K562 (cell line): Measurements from ENCODE around the gene IRAK3. TPM values are rescaled to one million over a fixed set of nuclear protein-coding genes. Genes with fewer than 3 reads are reported as not detected.

Source experiments
- ARID1B ChIP-seq: fragments of 450-650 bp; IDR thresholded peaks from 2 replicates; pipeline ENCODE4 v1.6.1; 2016; ENCODE audit warnings: antibody characterized with exemption, mild to moderate bottlenecking, inconsistent platforms
- ATF7 ChIP-seq: fragments of 450-650 bp; IDR thresholded peaks from 2 replicates; pipeline ENCODE4 v1.7.1; 2014; ENCODE audit warnings: mild to moderate bottlenecking, moderate library complexity
- ELF4 ChIP-seq: fragments of 450-650 bp; formaldehyde crosslinking; IDR thresholded peaks from 2 replicates; pipeline ENCODE4 v1.4.0; 2022; ENCODE audit warnings: missing genetic modification characterization
- ESRRB ChIP-seq: fragments of 250-450 bp; sonication (Bioruptor Pico); IDR thresholded peaks from 2 replicates; pipeline ENCODE4 v1.5.0; 2020; ENCODE audit warnings: mild to moderate bottlenecking, moderate library complexity, borderline replicate concordance
- FOS ChIP-seq: IDR thresholded peaks from 3 replicates; pipeline ENCODE4 v1.6.1; 2011; ENCODE audit not compliant: insufficient read length; ENCODE audit errors: extremely low read depth
- FOXM1 ChIP-seq, 2 experiments: fragments of 450-650 bp in 1 of 2; sonication (generic) in 1 of 2; formaldehyde crosslinking in 1 of 2; IDR thresholded peaks; 2 replicates each; pipeline versions ENCODE4 v1.6.1 to v1.9.0; 2017 to 2022; ENCODE audit warnings: low read depth in 2 of 2, mild to moderate bottlenecking in 2 of 2, missing genetic modification reagents in 1 of 2, moderate library complexity in 1 of 2
- HDAC2 ChIP-seq: fragments of 450-650 bp; IDR thresholded peaks from 2 replicates; pipeline ENCODE4 v1.6.1; 2016; ENCODE audit warnings: mild to moderate bottlenecking
- KLF6 ChIP-seq: fragments of 250-450 bp; sonication (Bioruptor Pico); IDR thresholded peaks from 2 replicates; pipeline ENCODE4 v1.4.0; 2020; ENCODE audit warnings: mild to moderate bottlenecking, moderate library complexity, borderline replicate concordance
- NFYB ChIP-seq: IDR thresholded peaks from 2 replicates; pipeline ENCODE4 v1.6.1; 2011; ENCODE audit warnings: mild to moderate bottlenecking, moderate library complexity; ENCODE audit not compliant: insufficient read length; ENCODE audit errors: extremely low read depth
- PHF20 ChIP-seq: fragments of 450-650 bp; IDR thresholded peaks from 2 replicates; pipeline ENCODE4 v1.6.1; 2018; ENCODE audit not compliant: partially characterized antibody
- PML ChIP-seq: IDR thresholded peaks from 2 replicates; pipeline ENCODE4 v1.6.1; 2012; ENCODE audit warnings: low read length, inconsistent platforms
- SIN3B ChIP-seq: fragments of 450-650 bp; IDR thresholded peaks from 2 replicates; pipeline ENCODE4 v1.6.1; 2017; ENCODE audit warnings: low read depth, mild to moderate bottlenecking, moderate library complexity
- TCFL5 ChIP-seq: fragments of 250-450 bp; sonication (Bioruptor Pico); conservative IDR thresholded peaks from 2 replicates; pipeline ENCODE4 v1.6.1; 2021; ENCODE audit warnings: mild to moderate bottlenecking, moderate library complexity, matching md5 sums
- ZBED1 ChIP-seq: IDR thresholded peaks from 2 replicates; pipeline ENCODE4 v1.6.1; 2014
- ZNF354B ChIP-seq: fragments of 250-450 bp; sonication (Bioruptor Pico); IDR thresholded peaks from 2 replicates; pipeline ENCODE4 v1.4.0; 2020
- ZNF695 ChIP-seq: fragments of 450-650 bp; formaldehyde crosslinking; IDR thresholded peaks from 2 replicates; pipeline ENCODE4 v1.4.0; 2020; ENCODE audit warnings: mild to moderate bottlenecking, moderate library complexity
- ZZZ3 ChIP-seq: fragments of 450-650 bp; IDR thresholded peaks from 2 replicates; pipeline ENCODE4 v1.6.1; 2016; ENCODE audit warnings: antibody characterized with exemption, mild to moderate bottlenecking, moderate library complexity
- polyA plus RNA-seq, 8 experiments: library from polyadenylated mRNA; depleted of rRNA in 4 of 8; stranded (reverse) in 5 of 8; unstranded in 3 of 8; fragments of >200 nt; fragmentation: Nextera tagmentation in 2 of 8; fragmentation: Illumina TruSeq in 1 of 8; extraction: Ambion mirVana in 2 of 8; extraction: Trizol in 1 of 8; gene quantifications; 2 replicates each; pipeline versions ENCODE4 v1.2.1 to v1.2.3, GENCODE V29; 2011 to 2014; ENCODE audit warnings: inconsistent platforms in 1 of 8, missing spikeins in 1 of 8
- total RNA-seq, 7 experiments: library from RNA; depleted of rRNA in 6 of 7; stranded (reverse); fragments of >200 nt in 6 of 7; fragmentation: Illumina TruSeq in 2 of 7; extraction: Trizol in 2 of 7; gene quantifications; 2 replicates each; pipeline versions ENCODE4 v1.2.1 to v1.2.3, GENCODE V29; 2011 to 2021; ENCODE audit warnings: low replicate concordance in 1 of 7
- TF ChIP-seq, protein P1 (sequence below), 2 experiments: fragments of 450-650 bp; formaldehyde crosslinking in 1 of 2; IDR thresholded peaks; 2 replicates each; pipeline versions ENCODE4 v1.4.0 to v1.6.1; 2014 to 2020; ENCODE audit warnings: mild to moderate bottlenecking in 2 of 2, borderline replicate concordance in 1 of 2, low read depth in 1 of 2
- TF ChIP-seq, protein P2 (sequence below): fragments of 450-650 bp; IDR thresholded peaks from 2 replicates; pipeline ENCODE4 v1.6.1; 2016

Gene IRAK3
- total and polyA plus RNA-seq, 9 of the 15 experiments (the other 6 are each of a cell fraction or from before 2014, with no cell fraction given): 0.06 to 0.09 (median 0.07) TPM; not detected in 6

DNA sequence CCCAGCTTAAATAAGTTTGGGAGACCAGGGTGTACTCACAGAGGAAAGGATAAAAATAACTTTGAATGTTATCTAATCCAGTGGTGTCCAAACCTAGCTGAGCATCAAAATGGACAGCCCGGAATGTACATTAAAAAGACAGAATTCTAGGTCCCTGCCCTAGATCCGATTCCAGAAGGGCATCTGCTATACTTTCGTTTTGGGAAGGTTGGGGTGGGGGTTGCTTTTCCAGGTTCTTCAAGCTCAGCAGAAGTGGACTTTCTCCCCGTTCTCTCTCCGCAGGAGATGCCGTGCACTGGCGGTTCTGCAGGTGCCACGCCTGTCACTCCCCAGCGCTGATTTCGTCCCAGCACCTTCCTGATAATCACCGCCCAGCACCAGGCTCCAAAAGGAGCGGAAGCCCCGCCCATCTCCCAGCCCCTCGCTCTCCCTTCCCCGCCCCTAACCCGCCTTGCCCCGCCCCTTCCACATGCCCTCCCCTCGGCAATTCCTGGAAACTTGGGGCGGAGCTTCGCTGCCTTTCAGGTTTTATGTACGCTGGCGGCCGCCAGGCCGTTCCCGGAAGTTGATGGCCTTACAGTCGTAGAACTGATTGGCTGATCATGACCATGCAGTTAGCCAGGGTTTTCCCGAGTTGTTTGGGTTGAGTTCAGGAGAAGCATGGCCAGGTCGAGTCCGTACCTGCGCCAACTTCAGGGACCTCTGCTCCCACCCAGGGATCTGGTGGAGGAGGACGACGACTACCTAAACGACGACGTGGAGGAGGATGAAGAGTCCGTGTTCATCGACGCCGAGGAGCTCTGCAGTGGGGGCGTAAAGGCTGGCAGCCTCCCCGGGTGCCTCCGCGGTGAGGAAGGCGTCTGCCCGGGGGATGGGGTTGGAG, 113.2 kb downstream of the IRAK3 start, which contains the start of gene HELB (continued):
- TF ChIP-seq, protein P1, sequence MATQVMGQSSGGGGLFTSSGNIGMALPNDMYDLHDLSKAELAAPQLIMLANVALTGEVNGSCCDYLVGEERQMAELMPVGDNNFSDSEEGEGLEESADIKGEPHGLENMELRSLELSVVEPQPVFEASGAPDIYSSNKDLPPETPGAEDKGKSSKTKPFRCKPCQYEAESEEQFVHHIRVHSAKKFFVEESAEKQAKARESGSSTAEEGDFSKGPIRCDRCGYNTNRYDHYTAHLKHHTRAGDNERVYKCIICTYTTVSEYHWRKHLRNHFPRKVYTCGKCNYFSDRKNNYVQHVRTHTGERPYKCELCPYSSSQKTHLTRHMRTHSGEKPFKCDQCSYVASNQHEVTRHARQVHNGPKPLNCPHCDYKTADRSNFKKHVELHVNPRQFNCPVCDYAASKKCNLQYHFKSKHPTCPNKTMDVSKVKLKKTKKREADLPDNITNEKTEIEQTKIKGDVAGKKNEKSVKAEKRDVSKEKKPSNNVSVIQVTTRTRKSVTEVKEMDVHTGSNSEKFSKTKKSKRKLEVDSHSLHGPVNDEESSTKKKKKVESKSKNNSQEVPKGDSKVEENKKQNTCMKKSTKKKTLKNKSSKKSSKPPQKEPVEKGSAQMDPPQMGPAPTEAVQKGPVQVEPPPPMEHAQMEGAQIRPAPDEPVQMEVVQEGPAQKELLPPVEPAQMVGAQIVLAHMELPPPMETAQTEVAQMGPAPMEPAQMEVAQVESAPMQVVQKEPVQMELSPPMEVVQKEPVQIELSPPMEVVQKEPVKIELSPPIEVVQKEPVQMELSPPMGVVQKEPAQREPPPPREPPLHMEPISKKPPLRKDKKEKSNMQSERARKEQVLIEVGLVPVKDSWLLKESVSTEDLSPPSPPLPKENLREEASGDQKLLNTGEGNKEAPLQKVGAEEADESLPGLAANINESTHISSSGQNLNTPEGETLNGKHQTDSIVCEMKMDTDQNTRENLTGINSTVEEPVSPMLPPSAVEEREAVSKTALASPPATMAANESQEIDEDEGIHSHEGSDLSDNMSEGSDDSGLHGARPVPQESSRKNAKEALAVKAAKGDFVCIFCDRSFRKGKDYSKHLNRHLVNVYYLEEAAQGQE (IDR thresholded peaks at IDR 0.05; ENCODE audit: borderline replicate concordance): no peak
- TF ChIP-seq, protein P1 (CRISPR knock-in tag; IDR thresholded peaks at IDR 0.05; ENCODE audit: low read depth): no peak
- TF ChIP-seq FOXM1 (IDR thresholded peaks at IDR 0.05; ENCODE audit: low read depth) (0 out of 2 replicates have a peak, but pooled peaks have one; percentile 14), FOXM1 (CRISPR knock-in tag; IDR thresholded peaks at IDR 0.05; ENCODE audit: low read depth) (no peak), PML (peak; percentile 66; the same call in 1 of the 2 replicates), ZZZ3 (no peak), PHF20 (peak; percentile 42), ESRRB (no peak), ZNF354B (CRISPR knock-in tag) (no peak), HDAC2 (peak; percentile 55; the same call in 1 of the 2 replicates), FOS (no peak), KLF6 (CRISPR knock-in tag) (no peak), NFYB (no peak), ZBED1 (no peak), ARID1B (0 out of 2 replicates have a peak, but pooled peaks have one; percentile 37), ZNF695 (no peak), ELF4 (CRISPR knock-in tag) (peak; percentile 61), ATF7 (peak; percentile 59), SIN3B (no peak), TCFL5 (CRISPR knock-in tag) (no peak)
- TF ChIP-seq, protein P2, sequence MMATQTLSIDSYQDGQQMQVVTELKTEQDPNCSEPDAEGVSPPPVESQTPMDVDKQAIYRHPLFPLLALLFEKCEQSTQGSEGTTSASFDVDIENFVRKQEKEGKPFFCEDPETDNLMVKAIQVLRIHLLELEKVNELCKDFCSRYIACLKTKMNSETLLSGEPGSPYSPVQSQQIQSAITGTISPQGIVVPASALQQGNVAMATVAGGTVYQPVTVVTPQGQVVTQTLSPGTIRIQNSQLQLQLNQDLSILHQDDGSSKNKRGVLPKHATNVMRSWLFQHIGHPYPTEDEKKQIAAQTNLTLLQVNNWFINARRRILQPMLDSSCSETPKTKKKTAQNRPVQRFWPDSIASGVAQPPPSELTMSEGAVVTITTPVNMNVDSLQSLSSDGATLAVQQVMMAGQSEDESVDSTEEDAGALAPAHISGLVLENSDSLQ: peak; percentile 83
